Measurements from ENCODE around the gene FAM25A. TPM values are rescaled to one million over a fixed set of nuclear protein-coding genes. Genes with fewer than 3 reads are reported as not detected.

Gene FAM25A
- total and polyA plus RNA-seq, 2 experiments from 2014 or later, result not detected

DNA sequence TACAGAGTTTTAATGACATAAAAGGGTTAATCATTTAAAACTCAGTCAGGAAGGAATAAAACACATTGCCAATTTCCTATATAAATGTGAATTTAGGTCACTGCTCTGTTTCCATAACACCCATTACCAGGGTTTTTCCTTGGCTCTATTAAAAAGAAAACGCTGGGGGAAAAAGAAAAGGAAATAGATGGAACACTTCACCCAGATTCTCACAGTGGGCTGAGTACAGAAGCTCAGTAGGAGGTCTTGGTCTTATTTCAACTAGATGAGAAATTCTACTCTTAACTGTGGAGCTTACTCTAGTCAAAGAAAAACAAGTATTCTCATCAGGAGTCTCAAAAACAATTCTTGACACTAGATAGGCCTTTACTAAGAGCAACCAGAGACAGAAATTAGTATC, 38.1 kb downstream of the FAM25A start:
- no peaks in the 10 kb centered on the region for H3K9me2 ChIP-seq (replicated peaks; ENCODE audit: insufficient read depth)
- no peak overlapping the region for H3K27ac ChIP-seq
- no peaks in the 10 kb centered on the region for H3K79me2 ChIP-seq
- no peaks in the 10 kb centered on the region for H3K9me3 ChIP-seq (ENCODE audit: low read depth)
- no peak overlapping the region for H3K4me2 ChIP-seq
- H3K4me1 ChIP-seq (ENCODE audit: insufficient read depth), result no peaks in the 10 kb centered on the region
- H3K4me3 ChIP-seq, result no peak overlapping the region
- no peaks in the 10 kb centered on the region for H4K20me1 ChIP-seq (ENCODE audit: insufficient read depth, poor library complexity, severe bottlenecking)
- no peak overlapping the region for H2AFZ ChIP-seq
- peaks cover 3% of the 10 kb centered on the region for H3K36me3 ChIP-seq (replicated peaks; ENCODE audit: insufficient read depth, low read depth)
- TF ChIP-seq EZH2phosphoT487 (IDR thresholded peaks at IDR 0.05; ENCODE audit: low read depth, severe bottlenecking, unreplicated experiment), result no peak
- no peak for TF ChIP-seq EZH2 (IDR thresholded peaks at IDR 0.05; ENCODE audit: borderline replicate concordance)
- TF ChIP-seq, protein P1, sequence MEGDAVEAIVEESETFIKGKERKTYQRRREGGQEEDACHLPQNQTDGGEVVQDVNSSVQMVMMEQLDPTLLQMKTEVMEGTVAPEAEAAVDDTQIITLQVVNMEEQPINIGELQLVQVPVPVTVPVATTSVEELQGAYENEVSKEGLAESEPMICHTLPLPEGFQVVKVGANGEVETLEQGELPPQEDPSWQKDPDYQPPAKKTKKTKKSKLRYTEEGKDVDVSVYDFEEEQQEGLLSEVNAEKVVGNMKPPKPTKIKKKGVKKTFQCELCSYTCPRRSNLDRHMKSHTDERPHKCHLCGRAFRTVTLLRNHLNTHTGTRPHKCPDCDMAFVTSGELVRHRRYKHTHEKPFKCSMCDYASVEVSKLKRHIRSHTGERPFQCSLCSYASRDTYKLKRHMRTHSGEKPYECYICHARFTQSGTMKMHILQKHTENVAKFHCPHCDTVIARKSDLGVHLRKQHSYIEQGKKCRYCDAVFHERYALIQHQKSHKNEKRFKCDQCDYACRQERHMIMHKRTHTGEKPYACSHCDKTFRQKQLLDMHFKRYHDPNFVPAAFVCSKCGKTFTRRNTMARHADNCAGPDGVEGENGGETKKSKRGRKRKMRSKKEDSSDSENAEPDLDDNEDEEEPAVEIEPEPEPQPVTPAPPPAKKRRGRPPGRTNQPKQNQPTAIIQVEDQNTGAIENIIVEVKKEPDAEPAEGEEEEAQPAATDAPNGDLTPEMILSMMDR (IDR thresholded peaks at IDR 0.05; ENCODE audit: poor library complexity), result no peak
- H3K27me3 ChIP-seq, result no peaks in the 10 kb centered on the region
- DNase-seq (ENCODE audit: low spot score), result no peak
- WGBS (ENCODE audit: low lambda C conversion rate, missing lambda C conversion rate), result 75% methylated on average over 1 of the region's 1 CpG

DNA sequence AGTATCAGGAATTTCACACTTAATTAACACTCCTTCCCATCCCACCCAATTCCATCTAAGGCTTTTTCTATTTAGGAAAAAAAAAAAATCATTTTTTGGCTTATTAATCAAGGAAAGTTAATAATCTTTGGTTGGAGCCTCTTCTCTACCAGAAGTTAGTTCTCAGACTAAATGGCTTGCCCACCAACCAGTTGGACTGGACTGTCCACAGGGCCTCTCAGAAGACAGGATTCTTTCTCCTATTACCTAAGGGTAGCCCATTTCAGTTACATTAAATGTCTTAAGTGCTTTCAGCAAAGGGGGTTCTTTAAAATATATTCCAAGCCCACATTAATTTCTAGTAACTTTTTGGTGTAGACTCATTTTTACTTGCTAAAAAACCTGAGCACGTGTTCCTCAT, 39.3 kb downstream of the FAM25A start:
- H3K27me3 ChIP-seq, result no peaks in the 10 kb centered on the region
- WGBS (ENCODE audit: low lambda C conversion rate, missing lambda C conversion rate), result 97% methylated on average over 1 of the region's 1 CpG
- H3K9me3 ChIP-seq (ENCODE audit: low read depth), result no peaks in the 10 kb centered on the region
- no peak overlapping the region for H3K27ac ChIP-seq
- H3K4me3 ChIP-seq, result no peak overlapping the region
- H3K79me2 ChIP-seq, result no peaks in the 10 kb centered on the region
- TF ChIP-seq, protein P1 (IDR thresholded peaks at IDR 0.05; ENCODE audit: poor library complexity), result no peak
- no peak for TF ChIP-seq EZH2 (IDR thresholded peaks at IDR 0.05; ENCODE audit: borderline replicate concordance)
- TF ChIP-seq EZH2phosphoT487 (IDR thresholded peaks at IDR 0.05; ENCODE audit: low read depth, severe bottlenecking, unreplicated experiment), result no peak
- no peak for DNase-seq (ENCODE audit: low spot score)
- H3K9me2 ChIP-seq (replicated peaks; ENCODE audit: insufficient read depth), result no peaks in the 10 kb centered on the region
- H3K4me2 ChIP-seq, result no peak overlapping the region
- H4K20me1 ChIP-seq (ENCODE audit: insufficient read depth, poor library complexity, severe bottlenecking), result no peaks in the 10 kb centered on the region
- no peaks in the 10 kb centered on the region for H3K4me1 ChIP-seq (ENCODE audit: insufficient read depth)
- no peak overlapping the region for H2AFZ ChIP-seq
- peaks cover 3% of the 10 kb centered on the region for H3K36me3 ChIP-seq (replicated peaks; ENCODE audit: insufficient read depth, low read depth)

DNA sequence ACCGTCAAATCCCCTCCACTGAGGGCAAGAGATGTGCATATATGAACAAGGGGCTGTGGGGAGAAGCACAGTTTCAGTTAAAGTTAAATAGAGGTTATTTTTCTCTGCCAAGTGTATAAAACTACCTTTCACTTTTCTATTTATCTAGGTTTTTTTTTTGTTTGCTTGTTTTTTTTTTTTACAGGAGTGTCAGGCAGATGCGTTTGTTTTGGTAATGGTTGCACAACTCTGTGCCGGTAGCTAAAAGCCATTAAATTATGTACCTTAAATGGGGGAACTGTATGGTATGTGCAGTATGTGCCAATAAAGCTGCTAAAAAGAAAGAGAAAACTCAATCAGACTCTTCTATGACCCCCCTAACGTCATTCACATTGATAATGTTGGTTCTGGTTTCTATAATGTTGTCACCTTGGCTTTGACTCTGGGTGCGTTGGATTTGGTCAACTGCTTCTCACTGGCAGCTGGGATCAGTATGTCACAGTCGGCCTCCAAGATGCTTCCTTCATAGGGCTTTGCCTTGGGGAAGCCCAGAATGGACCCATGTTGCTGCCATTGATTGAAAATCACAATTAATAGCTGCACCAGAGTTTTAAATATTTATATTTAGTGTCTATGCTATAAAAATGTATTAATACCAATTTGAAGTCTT, 40.3 kb downstream of the FAM25A start:
- DNase-seq (ENCODE audit: low spot score), result no peak
- 77% methylated on average over 6 of the region's 6 CpGs for WGBS (ENCODE audit: low lambda C conversion rate, missing lambda C conversion rate)

More for the DNA sequence above, 40.3 kb downstream of the FAM25A start:
- Histone ChIP-seq H3K9me2 (replicated peaks; ENCODE audit: insufficient read depth) (no peaks in the 10 kb centered on the region), H4K20me1 (ENCODE audit: insufficient read depth, poor library complexity, severe bottlenecking) (no peaks in the 10 kb centered on the region), H3K4me2 (no peak overlapping the region), H3K4me3 (no peak overlapping the region), H3K79me2 (no peaks in the 10 kb centered on the region), H3K36me3 (replicated peaks; ENCODE audit: insufficient read depth, low read depth) (peaks cover 3% of the 10 kb centered on the region), H3K27ac (no peak overlapping the region), H3K27me3 (no peaks in the 10 kb centered on the region), H3K4me1 (ENCODE audit: insufficient read depth) (no peaks in the 10 kb centered on the region), H2AFZ (no peak overlapping the region), H3K9me3 (ENCODE audit: low read depth) (no peaks in the 10 kb centered on the region)
- TF ChIP-seq, protein P1 (IDR thresholded peaks at IDR 0.05; ENCODE audit: poor library complexity), result no peak
- no peak for TF ChIP-seq EZH2phosphoT487 (IDR thresholded peaks at IDR 0.05; ENCODE audit: low read depth, severe bottlenecking, unreplicated experiment)
- no peak for TF ChIP-seq EZH2 (IDR thresholded peaks at IDR 0.05; ENCODE audit: borderline replicate concordance)

All from hepatocyte (in vitro differentiated cells).